GM18508 (cell line): ENCODE results near the gene ID4.

ENCODE experiments used
- ATAC-seq: cut with Tn5 transposase; IDR thresholded peaks from one replicate; pipeline ENCODE4 v1.9.1; 2021; ENCODE audit warnings: moderate number of reproducible peaks; ENCODE audit not compliant: insufficient read depth, unreplicated experiment

Gene ID4

DNA sequence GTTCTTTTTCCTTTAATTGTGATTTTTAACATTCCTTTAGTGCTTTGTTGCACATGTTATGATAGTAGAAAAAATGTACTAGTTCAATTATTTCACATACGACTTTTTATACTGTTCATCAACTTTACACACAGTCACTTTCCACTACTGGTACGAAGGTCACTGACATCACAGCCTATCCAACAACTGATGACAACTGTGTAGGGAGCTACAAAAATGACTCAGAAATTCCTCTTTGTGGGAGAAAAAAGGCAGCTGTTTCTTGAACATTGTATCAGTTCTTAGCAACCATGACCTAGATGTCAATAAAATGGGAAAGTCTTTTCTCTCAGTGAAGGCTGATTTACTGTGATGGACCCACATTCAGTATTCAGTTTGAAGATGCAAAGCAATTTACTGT, 7.0 kb upstream of the ID4 start:
- ATAC-seq: no peak

DNA sequence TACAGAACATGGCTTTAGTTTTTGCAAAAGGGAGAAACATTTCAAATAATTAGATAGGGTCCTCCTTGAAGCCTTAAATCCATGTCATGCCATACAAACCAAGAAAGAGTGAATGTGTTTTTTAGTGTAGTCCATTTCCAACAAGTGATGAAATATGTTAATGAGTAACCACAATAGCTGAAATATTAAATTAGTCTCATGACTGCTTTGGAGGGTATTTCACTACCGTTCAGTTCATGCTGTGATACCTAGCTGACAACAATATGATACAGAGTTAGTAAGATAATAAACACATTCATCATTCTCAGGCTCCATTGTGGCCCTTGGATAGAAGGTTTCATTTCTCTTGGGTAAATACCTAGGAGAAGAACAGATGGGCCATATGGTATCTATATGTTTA, 5.8 kb upstream of the ID4 start:
- ATAC-seq: no peak

DNA sequence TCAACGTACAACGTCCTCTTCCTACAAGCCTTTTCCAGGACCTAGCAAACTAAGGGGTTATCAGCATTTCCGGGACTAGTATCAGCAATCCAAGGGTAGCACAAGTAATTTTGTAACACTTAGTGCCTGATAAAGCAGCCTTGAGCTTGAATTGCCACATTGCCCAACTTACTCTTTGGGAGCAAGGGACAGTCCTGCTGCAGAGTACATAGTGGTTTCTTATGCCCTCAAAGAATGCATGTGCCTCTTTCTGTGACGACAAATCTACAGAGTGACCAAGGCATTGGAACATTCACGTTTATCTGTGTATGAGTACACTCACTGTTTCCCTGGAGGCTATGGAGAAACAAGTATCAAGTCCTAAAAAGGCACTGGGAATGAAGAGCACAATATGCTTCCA, 3.2 kb upstream of the ID4 start:
- ATAC-seq: no peak

DNA sequence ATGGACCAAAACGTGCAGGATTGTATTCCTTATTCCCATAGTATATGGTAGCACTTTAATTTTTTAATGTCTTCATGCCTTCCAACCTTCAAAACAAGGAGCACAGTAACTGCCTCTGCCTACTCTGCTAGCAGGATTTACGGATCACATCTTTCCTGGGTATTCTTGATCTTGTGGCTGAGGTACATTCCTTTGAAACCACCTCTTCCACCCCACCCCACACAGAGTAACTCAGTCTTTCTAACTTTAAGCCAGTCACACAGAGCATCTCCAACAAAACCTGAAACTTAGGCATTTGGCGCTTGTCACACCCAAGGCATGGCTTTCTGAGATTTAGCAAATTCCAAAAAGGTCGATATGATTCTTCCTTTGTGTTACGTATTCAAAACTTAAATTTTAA, 2.3 kb upstream of the ID4 start:
- ATAC-seq: no peak

DNA sequence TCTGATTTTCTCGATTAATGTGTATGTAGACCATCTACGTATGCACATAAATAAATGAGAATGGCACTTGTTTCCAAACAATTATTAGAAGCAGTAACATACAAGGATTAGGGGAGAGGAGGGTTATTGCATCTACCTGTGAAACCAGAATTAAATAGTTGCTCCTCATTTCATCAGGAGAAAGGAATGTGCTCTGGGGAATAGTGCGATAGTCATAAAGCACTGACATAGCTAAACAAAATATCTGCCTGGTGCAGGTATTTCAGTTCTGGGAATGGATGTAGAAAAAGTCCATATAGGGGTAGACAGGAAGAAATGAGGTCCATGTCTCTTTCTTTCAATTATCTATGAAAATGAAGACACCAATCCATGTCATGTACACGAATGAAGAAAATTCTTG, 1.6 kb upstream of the ID4 start:
- ATAC-seq: no peak

DNA sequence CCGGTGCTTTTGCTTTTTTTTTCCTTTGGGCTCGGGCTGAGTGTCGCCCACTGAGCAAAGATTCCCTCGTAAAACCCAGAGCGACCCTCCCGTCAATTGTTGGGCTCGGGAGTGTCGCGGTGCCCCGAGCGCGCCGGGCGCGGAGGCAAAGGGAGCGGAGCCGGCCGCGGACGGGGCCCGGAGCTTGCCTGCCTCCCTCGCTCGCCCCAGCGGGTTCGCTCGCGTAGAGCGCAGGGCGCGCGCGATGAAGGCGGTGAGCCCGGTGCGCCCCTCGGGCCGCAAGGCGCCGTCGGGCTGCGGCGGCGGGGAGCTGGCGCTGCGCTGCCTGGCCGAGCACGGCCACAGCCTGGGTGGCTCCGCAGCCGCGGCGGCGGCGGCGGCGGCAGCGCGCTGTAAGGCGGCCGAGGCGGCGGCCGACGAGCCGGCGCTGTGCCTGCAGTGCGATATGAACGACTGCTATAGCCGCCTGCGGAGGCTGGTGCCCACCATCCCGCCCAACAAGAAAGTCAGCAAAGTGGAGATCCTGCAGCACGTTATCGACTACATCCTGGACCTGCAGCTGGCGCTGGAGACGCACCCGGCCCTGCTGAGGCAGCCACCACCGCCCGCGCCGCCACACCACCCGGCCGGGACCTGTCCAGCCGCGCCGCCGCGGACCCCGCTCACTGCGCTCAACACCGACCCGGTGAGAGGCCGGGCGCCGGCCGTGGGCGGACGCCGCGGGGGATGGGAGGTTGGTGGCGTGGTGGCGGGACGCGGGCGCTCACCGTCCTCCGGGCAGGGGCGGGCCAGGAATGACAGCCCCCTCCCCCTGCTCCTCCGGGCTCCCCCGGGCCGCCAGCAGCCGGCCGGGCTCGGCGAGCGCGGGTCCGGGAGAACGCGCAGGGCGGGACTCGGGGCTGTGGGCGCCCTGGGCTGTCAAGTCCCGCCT, 606 bp downstream of the ID4 start:
- ATAC-seq: no peak

DNA sequence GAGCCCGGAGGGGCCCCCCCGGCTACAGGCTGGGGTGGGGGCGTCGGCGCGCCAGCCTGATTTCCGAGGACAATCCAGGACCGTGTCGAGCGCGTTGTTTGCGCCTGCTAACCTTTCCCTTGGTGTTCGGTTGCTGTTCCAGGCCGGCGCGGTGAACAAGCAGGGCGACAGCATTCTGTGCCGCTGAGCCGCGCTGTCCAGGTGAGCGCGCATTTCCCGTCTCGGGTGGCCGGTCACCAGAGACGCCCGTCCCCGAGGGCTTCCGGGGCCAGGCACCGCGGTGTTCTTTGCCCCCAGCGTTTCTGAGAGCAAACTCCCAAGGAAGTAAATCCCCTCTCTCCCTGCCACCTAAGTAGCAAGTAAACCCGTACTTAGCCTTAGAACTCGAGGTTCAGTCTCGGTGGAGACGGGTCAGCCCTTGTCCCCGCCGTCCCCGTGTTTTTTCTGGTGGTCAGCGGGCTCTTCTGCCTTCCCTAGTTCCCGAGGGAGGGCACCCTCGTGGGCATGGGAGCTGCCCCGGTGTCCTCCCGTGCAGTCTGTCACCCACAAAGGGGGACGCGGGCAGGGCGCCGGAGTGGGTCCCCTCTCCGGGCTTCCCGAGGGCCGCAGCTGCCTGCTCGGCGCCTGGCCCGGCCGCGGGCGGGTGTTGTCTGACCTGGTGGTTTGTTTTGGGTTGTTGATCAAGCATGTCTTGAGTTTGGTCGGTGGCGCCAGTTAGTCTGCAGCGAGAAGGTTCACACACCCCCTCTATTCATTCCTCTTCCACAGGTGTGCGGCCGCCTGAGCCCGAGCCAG, 1.5 kb downstream of the ID4 start:
- ATAC-seq: no peak

DNA sequence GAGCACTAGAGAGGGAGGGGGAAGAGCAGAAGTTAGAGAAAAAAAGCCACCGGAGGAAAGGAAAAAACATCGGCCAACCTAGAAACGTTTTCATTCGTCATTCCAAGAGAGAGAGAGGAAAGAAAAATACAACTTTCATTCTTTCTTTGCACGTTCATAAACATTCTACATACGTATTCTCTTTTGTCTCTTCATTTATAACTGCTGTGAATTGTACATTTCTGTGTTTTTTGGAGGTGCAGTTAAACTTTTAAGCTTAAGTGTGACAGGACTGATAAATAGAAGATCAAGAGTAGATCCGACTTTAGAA, 2.0 kb downstream of the ID4 start:
- no peak for ATAC-seq

DNA sequence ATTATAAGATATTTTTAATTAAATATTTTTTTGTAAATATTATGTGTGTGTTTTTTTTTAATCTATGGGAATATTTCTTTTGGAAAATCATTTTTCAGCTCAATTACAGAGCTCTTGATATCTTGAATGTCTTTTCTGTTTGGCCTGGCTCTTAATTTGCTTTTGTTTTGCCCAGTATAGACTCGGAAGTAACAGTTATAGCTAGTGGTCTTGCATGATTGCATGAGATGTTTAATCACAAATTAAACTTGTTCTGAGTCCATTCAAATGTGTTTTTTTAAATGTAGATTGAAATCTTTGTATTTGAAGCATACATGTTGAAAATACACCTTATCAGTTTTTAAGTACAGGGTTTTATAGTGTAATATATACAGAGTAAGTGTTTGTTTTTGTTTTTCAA, 2.6 kb downstream of the ID4 start:
- ATAC-seq: no peak

DNA sequence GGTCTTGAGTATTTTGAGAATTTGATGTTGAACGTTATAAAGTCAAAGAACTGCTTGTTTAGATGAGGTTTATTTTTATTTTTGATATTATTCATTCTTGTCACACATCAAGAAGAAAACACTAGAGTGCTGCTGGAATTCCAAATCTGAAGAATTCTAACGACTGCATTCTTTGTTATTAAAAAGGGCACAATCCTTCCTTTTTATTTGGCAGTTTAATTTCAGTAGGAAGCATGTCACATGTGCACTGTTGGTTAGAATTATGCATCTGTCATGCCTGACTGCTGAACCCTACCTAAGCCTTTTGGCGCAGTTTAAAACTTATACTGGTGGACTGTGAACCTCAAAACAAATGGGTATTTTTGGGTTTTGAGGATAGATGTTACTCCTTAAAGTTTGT, 4.0 kb downstream of the ID4 start:
- ATAC-seq: no peak

DNA sequence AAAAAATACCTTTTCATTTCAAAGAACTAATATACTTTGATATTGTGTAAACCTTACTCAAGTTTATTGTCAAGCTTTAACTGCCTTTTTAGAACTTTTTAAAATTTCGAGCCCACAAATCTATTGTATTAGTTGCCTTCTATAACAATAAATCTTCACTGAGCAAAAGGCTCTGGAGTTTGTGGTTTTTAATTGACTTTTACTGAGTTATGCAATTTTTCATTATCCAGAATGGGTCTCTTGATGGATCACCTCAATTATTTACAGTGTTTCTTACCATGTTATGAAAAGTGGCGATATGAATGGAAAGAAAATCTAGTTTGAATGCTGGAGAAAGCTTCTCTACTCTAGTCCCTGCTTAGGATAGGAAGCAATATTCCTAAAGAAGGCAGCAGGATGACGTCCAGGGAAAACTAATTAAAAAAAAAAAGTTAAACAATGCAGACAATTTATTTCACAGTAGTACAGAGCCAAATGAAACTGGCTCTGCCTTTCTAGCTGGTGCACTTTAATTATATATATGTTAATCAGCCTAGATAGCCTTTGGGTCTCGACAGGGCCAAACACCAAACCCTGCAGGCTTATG, 5.0 kb downstream of the ID4 start:
- ATAC-seq: no peak

DNA sequence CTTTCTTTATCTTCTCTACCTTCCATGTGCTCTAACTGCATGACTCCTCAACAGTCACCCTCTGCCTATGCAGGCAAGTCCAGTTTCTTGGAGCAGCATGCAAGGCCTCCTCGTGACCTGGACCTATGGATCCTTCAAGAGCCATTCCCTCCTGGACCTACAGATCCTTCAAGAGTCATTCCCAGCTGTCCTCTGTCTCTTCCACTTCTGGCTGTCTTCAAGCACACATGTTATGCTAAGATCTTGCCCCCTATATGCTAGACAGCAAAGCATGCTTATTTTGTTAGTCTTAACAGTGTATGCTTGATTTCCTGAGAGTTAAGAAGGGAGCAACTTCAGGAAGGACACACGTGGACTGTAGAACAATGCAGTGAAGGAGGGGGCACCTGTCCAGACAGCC, 7.5 kb downstream of the ID4 start:
- no peak for ATAC-seq

DNA sequence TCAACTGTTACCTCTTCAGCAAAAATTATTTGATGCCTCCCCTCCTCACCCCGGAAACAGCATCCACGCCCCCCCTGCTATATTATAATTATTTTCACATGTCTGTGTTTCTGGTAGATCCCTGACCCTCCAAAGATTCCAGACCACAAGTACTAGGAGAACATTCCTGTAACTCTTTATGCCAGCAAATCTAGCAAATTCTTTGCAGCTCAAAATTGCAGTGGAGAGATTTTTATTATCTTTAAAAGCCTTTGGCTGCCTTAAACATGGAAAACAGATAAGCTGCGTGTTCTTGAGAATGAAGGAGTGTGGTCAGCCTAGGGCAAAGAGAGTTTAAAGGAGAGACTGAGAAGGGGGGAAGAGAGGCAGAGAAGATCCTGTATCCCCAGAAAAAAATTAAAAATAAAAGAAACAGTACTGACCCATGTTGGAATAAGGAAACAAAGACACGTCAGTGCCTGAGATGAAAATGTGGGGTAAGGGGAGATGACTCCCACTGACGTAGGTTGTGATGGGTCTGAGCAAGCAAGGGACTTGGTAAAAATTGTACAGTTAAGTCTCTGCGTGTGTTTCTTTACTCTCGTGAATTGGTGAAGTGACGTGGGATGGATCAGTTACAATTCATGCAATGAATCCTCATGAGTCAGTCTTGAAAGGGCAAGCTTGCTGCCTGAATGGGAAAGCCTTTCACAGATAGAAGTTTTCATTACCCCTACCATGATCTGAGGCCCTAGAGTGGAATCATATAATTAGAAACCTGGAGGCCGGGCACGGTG, 8.3 kb downstream of the ID4 start:
- no peak for ATAC-seq

DNA sequence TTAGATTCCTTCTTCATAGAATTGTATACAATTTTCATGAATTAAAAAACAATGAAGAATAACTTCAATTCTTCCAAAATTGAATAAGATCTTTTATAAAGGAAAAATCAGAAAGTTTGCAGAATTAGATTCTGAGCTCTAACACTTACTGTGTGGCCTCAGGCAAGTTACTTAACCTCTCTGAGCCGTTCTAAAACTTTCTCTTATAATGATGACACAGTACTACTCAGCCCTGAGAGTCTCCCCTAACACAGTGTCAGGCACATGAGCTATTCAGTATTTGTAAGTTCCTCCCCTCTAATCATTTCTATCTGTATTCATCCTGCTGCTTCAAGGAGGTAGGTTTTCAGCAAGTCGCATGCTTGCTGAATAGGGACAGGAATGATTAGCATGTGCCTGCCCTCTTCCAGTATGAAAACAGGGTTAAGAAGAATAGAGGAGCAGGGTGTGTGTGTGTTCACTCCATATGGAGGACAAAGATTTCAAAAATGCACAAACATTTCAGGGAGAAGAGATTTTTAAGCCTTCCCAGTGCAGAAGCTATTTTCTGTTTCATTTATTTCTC, 11.4 kb downstream of the ID4 start:
- ATAC-seq: no peak

DNA sequence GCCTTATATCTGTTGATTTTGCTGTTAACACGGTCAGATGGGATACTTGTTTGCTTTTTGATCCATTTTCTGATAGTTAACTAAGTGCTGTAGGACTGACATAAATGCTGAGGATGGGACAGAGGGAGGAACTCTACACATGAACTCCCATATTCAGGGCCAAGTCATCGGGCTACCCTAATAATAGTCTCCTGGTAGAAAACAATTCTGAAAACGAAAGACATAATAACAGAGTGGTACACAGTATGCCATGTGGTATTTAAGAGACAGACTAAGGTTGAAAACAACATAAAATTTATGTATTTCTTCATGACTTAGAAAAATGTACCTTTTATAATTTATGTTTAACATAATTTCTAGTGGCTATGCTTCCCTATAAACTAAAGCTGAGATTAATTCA, 12.0 kb downstream of the ID4 start:
- ATAC-seq: no peak

DNA sequence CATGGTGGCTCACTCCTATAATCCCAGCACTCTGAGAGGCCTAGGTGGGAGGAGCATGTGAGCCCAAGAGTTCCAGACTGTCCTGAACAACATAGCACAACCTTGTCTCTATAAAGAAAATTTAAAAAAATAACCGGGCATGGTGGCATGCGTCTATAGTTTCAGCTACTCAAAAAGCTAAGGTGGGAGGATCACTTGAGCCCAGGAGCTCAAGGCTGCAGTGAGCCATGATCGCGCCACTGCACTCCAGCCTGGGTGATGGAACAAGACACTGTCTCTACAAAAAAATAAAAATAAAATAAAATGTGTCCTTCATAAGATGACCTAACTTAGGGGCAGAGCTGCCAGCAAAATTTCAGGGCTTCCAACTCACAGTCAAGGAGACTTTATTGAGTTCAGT, 12.6 kb downstream of the ID4 start:
- ATAC-seq: no peak

DNA sequence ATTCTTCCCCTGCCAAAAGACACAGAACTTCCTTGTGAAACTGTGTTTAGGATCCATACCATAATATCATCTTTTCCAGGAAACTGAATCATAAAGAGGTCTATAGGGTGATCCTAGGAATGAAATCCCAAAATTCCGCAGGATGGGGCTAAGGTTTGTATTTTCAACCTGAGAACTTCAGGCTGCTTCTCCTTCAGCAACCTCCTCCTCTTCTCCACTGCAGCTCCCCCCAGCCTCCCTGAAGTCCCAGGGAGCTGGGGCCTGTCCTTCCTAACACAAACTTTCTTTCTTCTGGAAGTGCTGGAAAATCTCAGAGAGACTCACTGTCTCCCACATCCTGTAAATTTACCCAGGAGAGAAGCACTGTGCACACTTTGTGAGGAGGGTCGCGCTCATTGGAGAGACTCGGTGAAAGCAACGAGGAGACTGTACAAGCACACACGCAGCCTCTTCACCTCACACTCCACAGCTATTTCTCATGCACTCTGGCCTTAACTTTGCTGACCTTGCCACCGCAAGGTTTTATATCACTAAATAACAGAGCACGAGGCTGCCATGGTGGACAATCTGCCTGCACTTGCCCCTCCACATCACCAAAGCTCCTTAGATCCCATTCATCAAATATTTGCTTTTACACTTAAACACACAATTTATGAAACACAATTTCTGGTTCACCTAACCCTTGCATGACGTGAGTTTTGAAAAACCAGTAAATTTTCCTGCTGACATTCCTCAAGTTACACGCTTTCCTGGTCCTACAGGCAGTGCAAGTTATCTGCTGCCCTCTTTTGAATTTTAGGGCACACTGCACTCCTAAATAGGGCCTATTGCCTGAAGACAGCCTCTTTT, 14.3 kb downstream of the ID4 start:
- ATAC-seq: no peak

DNA sequence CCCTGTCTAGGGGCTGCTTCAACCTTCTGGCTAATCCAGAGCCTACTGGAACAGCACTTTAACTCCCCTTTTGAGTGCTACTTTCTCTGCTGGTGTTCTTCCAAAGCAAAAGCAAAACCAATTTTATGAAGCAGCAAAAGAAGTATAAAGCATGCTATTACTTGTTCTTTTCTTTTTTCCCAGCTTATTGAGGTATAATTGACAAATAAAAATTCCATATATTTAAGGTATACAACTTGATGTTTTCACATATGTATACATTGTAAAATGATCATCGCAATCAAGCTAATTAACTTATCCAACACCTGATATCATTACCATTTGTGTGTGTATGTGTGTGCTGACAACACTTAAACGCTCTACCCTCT, 14.9 kb downstream of the ID4 start:
- no peak for ATAC-seq

DNA sequence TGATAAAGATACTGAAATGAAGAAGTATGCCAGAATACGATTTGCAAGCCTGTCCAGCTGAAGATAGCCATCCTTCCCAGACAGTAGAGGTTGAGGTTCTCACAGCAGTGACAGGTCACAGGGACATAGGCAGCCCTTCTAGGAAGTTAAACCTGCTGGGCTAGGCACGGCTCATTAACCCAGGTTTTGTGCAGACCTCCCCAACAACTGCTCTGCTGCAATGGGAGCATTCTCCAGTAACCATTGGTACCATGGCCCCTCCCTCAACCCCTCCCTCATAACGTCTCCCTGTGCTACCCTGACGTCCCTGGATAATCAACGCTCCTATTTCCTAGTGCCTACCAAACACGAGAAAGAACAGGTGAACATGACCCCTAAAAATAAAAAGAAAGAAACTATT, 15.8 kb downstream of the ID4 start:
- ATAC-seq: no peak
